KMS-11 (cell line): ENCODE data around the gene MAP2K4.

Experiments
- H2AFZ ChIP-seq: fragments of 200-600 bp; sonication (generic); 2 replicates; pipeline ENCODE4 v1.6.1; 2016; ENCODE audit warnings: antibody characterized with exemption, mixed run types, low read depth
- H3K27ac ChIP-seq: fragments of 200-600 bp; sonication (generic); 2 replicates; pipeline ENCODE4 v1.6.1; 2016; ENCODE audit warnings: mild to moderate bottlenecking, mixed run types
- H3K27me3 ChIP-seq: fragments of 200-600 bp; sonication (generic); 2 replicates; pipeline ENCODE4 v1.6.1; 2017; ENCODE audit warnings: mild to moderate bottlenecking, low read depth, mixed run types, moderate library complexity; ENCODE audit not compliant: insufficient read depth
- H3K36me3 ChIP-seq: fragments of 200-600 bp; sonication (generic); 2 replicates; pipeline ENCODE4 v1.6.1; 2017; ENCODE audit warnings: mild to moderate bottlenecking, mixed run types; ENCODE audit not compliant: insufficient read depth
- H3K4me1 ChIP-seq: fragments of 200-600 bp; sonication (generic); 2 replicates; pipeline ENCODE4 v1.6.1; 2016; ENCODE audit warnings: mild to moderate bottlenecking, low read depth, mixed run types; ENCODE audit not compliant: poor library complexity, severe bottlenecking
- H3K4me2 ChIP-seq: fragments of 200-600 bp; sonication (generic); 2 replicates; pipeline ENCODE4 v1.7.0; 2016; ENCODE audit warnings: mild to moderate bottlenecking, mixed run types
- H3K4me3 ChIP-seq: fragments of 200-600 bp; sonication (generic); IDR thresholded peaks from 2 replicates; pipeline ENCODE4 v1.6.1; 2017; ENCODE audit warnings: low read depth, low read length, mixed read lengths; ENCODE audit not compliant: insufficient read depth
- H3K79me2 ChIP-seq: fragments of 200-600 bp; sonication (generic); 2 replicates; pipeline ENCODE4 v1.6.1; 2016; ENCODE audit warnings: low read depth, mixed run types; ENCODE audit not compliant: insufficient read depth
- H3K9ac ChIP-seq: fragments of 200-600 bp; sonication (generic); 2 replicates; pipeline ENCODE4 v1.6.1; 2016; ENCODE audit warnings: mild to moderate bottlenecking, mixed run types
- H4K20me1 ChIP-seq: fragments of 200-600 bp; sonication (generic); 2 replicates; pipeline ENCODE4 v1.6.1; 2016; ENCODE audit warnings: mild to moderate bottlenecking, mixed run types; ENCODE audit not compliant: insufficient read depth
- CTCF ChIP-seq: fragments of 200-600 bp; sonication (generic); conservative IDR thresholded peaks from 2 replicates; pipeline ENCODE4 v1.6.1; 2017; ENCODE audit warnings: low read depth, mild to moderate bottlenecking, antibody characterized with exemption, low read length, moderate library complexity, mixed read lengths

Gene MAP2K4

GRCh38 chr17:12088035-12088434 is 67.4 kb downstream of the MAP2K4 start:
- Histone ChIP-seq H3K27me3 (no peaks in the 10 kb centered on the region), H3K27ac (no peak overlapping the region), H4K20me1 (no peaks in the 10 kb centered on the region), H3K4me2 (no peak overlapping the region), H2AFZ (no peak overlapping the region), H3K79me2 (no peaks in the 10 kb centered on the region), H3K36me3 (no peaks in the 10 kb centered on the region), H3K4me3 (no peak overlapping the region), H3K9ac (no peak overlapping the region), H3K4me1 (no peaks in the 10 kb centered on the region)
- TF ChIP-seq CTCF, result no peak

- no peaks in the 10 kb centered on the region for H3K79me2 ChIP-seq
- no peak overlapping the region for H3K27ac ChIP-seq
Measured at GRCh38 chr17:12089809-12090384, 69.2 kb downstream of the MAP2K4 start.

GRCh38 chr17:12094336-12094735 is 73.7 kb downstream of the MAP2K4 start:
- H3K79me2 ChIP-seq, result no peaks in the 10 kb centered on the region
- no peaks in the 10 kb centered on the region for H3K27me3 ChIP-seq
- H3K4me1 ChIP-seq, result no peaks in the 10 kb centered on the region
- H3K36me3 ChIP-seq, result no peaks in the 10 kb centered on the region
- no peak overlapping the region for H3K4me3 ChIP-seq
- no peaks in the 10 kb centered on the region for H4K20me1 ChIP-seq
- no peak overlapping the region for H3K27ac ChIP-seq
- TF ChIP-seq CTCF, result no peak
- no peak overlapping the region for H2AFZ ChIP-seq
- H3K9ac ChIP-seq, result no peak overlapping the region
- no peak overlapping the region for H3K4me2 ChIP-seq

More at GRCh38 chr17:12089809-12090384, 69.2 kb downstream of the MAP2K4 start:
- H3K4me3 ChIP-seq, result no peak overlapping the region
- no peak overlapping the region for H2AFZ ChIP-seq
- TF ChIP-seq CTCF, result no peak
- H4K20me1 ChIP-seq, result no peaks in the 10 kb centered on the region
- no peak overlapping the region for H3K4me2 ChIP-seq
- H3K36me3 ChIP-seq, result no peaks in the 10 kb centered on the region
- no peak overlapping the region for H3K9ac ChIP-seq
- no peaks in the 10 kb centered on the region for H3K27me3 ChIP-seq
- H3K4me1 ChIP-seq, result no peaks in the 10 kb centered on the region

GRCh38 chr17:12095522-12095921 is 74.8 kb downstream of the MAP2K4 start:
- no peak overlapping the region for H3K27ac ChIP-seq
- H2AFZ ChIP-seq, result no peak overlapping the region
- no peaks in the 10 kb centered on the region for H3K4me1 ChIP-seq
- H4K20me1 ChIP-seq, result no peaks in the 10 kb centered on the region
- H3K79me2 ChIP-seq, result no peaks in the 10 kb centered on the region
- no peak for TF ChIP-seq CTCF
- H3K4me3 ChIP-seq, result no peak overlapping the region
- H3K36me3 ChIP-seq, result no peaks in the 10 kb centered on the region
- H3K9ac ChIP-seq, result no peak overlapping the region
- H3K4me2 ChIP-seq, result no peak overlapping the region
- H3K27me3 ChIP-seq, result no peaks in the 10 kb centered on the region
